Stimulated activated CD8-positive, alpha-beta memory T cell treated with anti-CD3 and anti-CD28 coated beads, Interleukin-7, amount 100 ng/mL, for 1 hour (primary cell): Measurements from ENCODE around the gene SLC1A3.

Source experiments
- DNase-seq, 2 donors: peaks; one replicate each; pipeline ENCODE4 v3.0.0-alpha.2; 2020; ENCODE audit warnings: low read depth in 2 of 2

Gene SLC1A3

GRCh38 chr5:36685631-36686288 lies 79.4 kb downstream of the SLC1A3 start:
- DNase-seq, result no peak

GRCh38 chr5:36686881-36687280 lies 80.5 kb downstream of the SLC1A3 start:
- DNase-seq, result no peak

- no peak for DNase-seq
These were observed 82.3 kb downstream of the SLC1A3 start for GRCh38 chr5:36688722-36689121.

- no peak for DNase-seq
These were observed 82.8 kb downstream of the SLC1A3 start for GRCh38 chr5:36689225-36689624.

GRCh38 chr5:36690041-36690961 lies 83.9 kb downstream of the SLC1A3 start:
- peak; percentile 22 to 36 for DNase-seq

GRCh38 chr5:36691226-36691625 lies 84.8 kb downstream of the SLC1A3 start:
- DNase-seq, result no peak

GRCh38 chr5:36691696-36692371 lies 85.4 kb downstream of the SLC1A3 start:
- DNase-seq, result no peak

GRCh38 chr5:36692791-36693763 lies 86.7 kb downstream of the SLC1A3 start:
- no peak for DNase-seq

GRCh38 chr5:36694351-36694750 lies 87.9 kb downstream of the SLC1A3 start:
- DNase-seq, result no peak

GRCh38 chr5:36696059-36696673 lies 89.8 kb downstream of the SLC1A3 start:
- no peak for DNase-seq

GRCh38 chr5:36698031-36698430 lies 91.6 kb downstream of the SLC1A3 start:
- DNase-seq, result no peak

- no peak for DNase-seq
These were observed 94.8 kb downstream of the SLC1A3 start for GRCh38 chr5:36701085-36701698.

- DNase-seq, result no peak
These were observed 96.9 kb downstream of the SLC1A3 start for GRCh38 chr5:36703245-36703860.

GRCh38 chr5:36704131-36704530 lies 97.7 kb downstream of the SLC1A3 start:
- DNase-seq, result no peak

GRCh38 chr5:36705055-36705454 lies 98.6 kb downstream of the SLC1A3 start:
- DNase-seq, result no peak

GRCh38 chr5:36706662-36707061 lies 100.3 kb downstream of the SLC1A3 start:
- DNase-seq, result no peak

- no peak for DNase-seq
These were observed 102.6 kb downstream of the SLC1A3 start for GRCh38 chr5:36708996-36709395.

- no peak for DNase-seq
These were observed 103.6 kb downstream of the SLC1A3 start for GRCh38 chr5:36710039-36710438.

- DNase-seq, result no peak
These were observed 106.3 kb downstream of the SLC1A3 start for GRCh38 chr5:36712706-36713105.

GRCh38 chr5:36713541-36713940 lies 107.1 kb downstream of the SLC1A3 start:
- DNase-seq, result no peak
